HG03457 (cell line): Measurements from ENCODE around the gene GRM4.

ENCODE experiments used
- ATAC-seq: cut with Tn5 transposase; IDR thresholded peaks from one replicate; pipeline ENCODE4 v1.9.1; 2021; ENCODE audit warnings: moderate number of reproducible peaks; ENCODE audit not compliant: unreplicated experiment

Gene GRM4

GRCh38 chr6:33983109-33983716 is 162.7 kb downstream of the GRM4 start:
- ATAC-seq = no peak

- no peak for ATAC-seq
Measured at GRCh38 chr6:33981861-33982260, 164.0 kb downstream of the GRM4 start.

- ATAC-seq = no peak
Measured at GRCh38 chr6:33981421-33981820, 164.5 kb downstream of the GRM4 start.

GRCh38 chr6:33980176-33981175 is 165.4 kb downstream of the GRM4 start:
- no peak for ATAC-seq

- no peak for ATAC-seq
Measured at GRCh38 chr6:33979750-33980149, 166.1 kb downstream of the GRM4 start.

- ATAC-seq = no peak
Measured at GRCh38 chr6:33978412-33979150, 167.3 kb downstream of the GRM4 start.

- no peak for ATAC-seq
Measured at GRCh38 chr6:33977606-33978411, 168.1 kb downstream of the GRM4 start.

- no peak for ATAC-seq
Measured at GRCh38 chr6:33976437-33977360, 169.2 kb downstream of the GRM4 start.

GRCh38 chr6:33975661-33976436 is 170.0 kb downstream of the GRM4 start:
- no peak for ATAC-seq

- no peak for ATAC-seq
Measured at GRCh38 chr6:33974471-33974870, 171.4 kb downstream of the GRM4 start.

GRCh38 chr6:33974030-33974429 is 171.9 kb downstream of the GRM4 start:
- ATAC-seq = no peak

- no peak for ATAC-seq
Measured at GRCh38 chr6:33971580-33971979, 174.3 kb downstream of the GRM4 start.
